Stimulated activated CD8-positive, alpha-beta memory T cell treated with anti-CD3 and anti-CD28 coated beads, Interleukin-4, amount 100 ng/mL, for 1 hour (primary cell): ENCODE data around the gene LGALSL.
"Not testable (repeated sequence)": the region's sequence is repeated elsewhere in the genome, so short reads cannot be mapped to it uniquely, and the experiment has no call there.

Experiments used
- DNase-seq, 2 donors: peaks; one replicate each; pipeline ENCODE4 v3.0.0-alpha.2; 2020; ENCODE audit warnings: low read depth in 2 of 2, low spot score in 1 of 2

The LGALSL gene

GRCh38 chr2:64442277-64442676 is 11.7 kb upstream of the LGALSL start:
- no peak for DNase-seq

- no peak for DNase-seq
Observed at GRCh38 chr2:64442801-64443429, 11.0 kb upstream of the LGALSL start.

GRCh38 chr2:64445970-64446369 is 8.0 kb upstream of the LGALSL start:
- not testable (repeated sequence) for DNase-seq

GRCh38 chr2:64447317-64448040 is 6.5 kb upstream of the LGALSL start:
- no peak for DNase-seq

GRCh38 chr2:64448041-64448426 is 5.9 kb upstream of the LGALSL start:
- no peak for DNase-seq

GRCh38 chr2:64451051-64451450 is 2.9 kb upstream of the LGALSL start:
- DNase-seq, result no peak

- DNase-seq, result no peak
Observed at GRCh38 chr2:64454386-64455332, 697 bp downstream of the LGALSL start.

GRCh38 chr2:64455545-64455944 is 1.6 kb downstream of the LGALSL start:
- DNase-seq, result no peak

GRCh38 chr2:64456293-64456692 is 2.3 kb downstream of the LGALSL start:
- DNase-seq, result no peak

GRCh38 chr2:64457524-64457923 is 3.6 kb downstream of the LGALSL start:
- DNase-seq, result no peak

GRCh38 chr2:64459575-64459974 is 5.6 kb downstream of the LGALSL start:
- DNase-seq, result no peak

- no peak for DNase-seq
Observed at GRCh38 chr2:64460330-64460729, 6.4 kb downstream of the LGALSL start.

- DNase-seq, result no peak
Observed at GRCh38 chr2:64461271-64462058, 7.5 kb downstream of the LGALSL start.

- no peak for DNase-seq
Observed at GRCh38 chr2:64462171-64462570, 8.2 kb downstream of the LGALSL start.

GRCh38 chr2:64462940-64463700 is 9.2 kb downstream of the LGALSL start:
- no peak for DNase-seq

- DNase-seq, result no peak
Observed at GRCh38 chr2:64463781-64464180, 9.8 kb downstream of the LGALSL start.

GRCh38 chr2:64466478-64467085 is 12.6 kb downstream of the LGALSL start:
- no peak for DNase-seq

GRCh38 chr2:64467096-64467843 is 13.3 kb downstream of the LGALSL start:
- no peak for DNase-seq

- DNase-seq, result no peak
Observed at GRCh38 chr2:64469261-64469660, 15.3 kb downstream of the LGALSL start.
